ENCODE results near the gene CDC42BPB. TPM values are rescaled to one million over a fixed set of nuclear protein-coding genes. Genes with fewer than 3 reads are reported as not detected.

The CDC42BPB gene
- total RNA-seq, 2 experiments from 2014 or later, result 6.4 to 7.4 TPM

DNA sequence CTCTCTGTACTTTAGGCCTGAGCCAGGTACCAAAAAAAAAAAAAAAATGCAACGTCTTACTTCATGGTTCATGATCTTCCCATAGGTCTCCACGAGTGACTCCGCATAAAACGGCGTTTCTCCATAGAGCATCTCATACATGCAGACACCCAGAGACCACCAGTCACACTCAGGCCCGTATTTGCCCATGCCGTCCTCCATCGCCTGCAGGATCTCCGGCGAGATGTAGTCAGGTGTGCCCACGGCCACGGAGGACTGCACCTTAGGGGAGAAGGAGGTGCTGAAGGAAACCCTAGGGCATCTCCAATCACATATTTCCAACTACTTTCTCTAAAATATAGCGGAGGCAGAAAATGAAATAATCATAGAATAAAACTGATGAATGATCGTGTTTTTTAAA, 73.9 kb downstream of the CDC42BPB start:
- Mint-ChIP-seq H3K4me1 (ENCODE audit: low read depth) (no peaks in the 10 kb centered on the region), H3K36me3 (peaks cover 12% of the 10 kb centered on the region), H3K27ac (no peak overlapping the region), H3K27me3 (no peaks in the 10 kb centered on the region), H3K9me3 (peaks cover 20% of the 10 kb centered on the region), H3K4me3 (no peak overlapping the region)
- CTCF ChIA-PET, result no interaction called here
- intact Hi-C loops (cut with micrococcal nuclease), result no loop called here
- DNase-seq, result no peak
- POLR2A ChIA-PET, result interaction anchor here (0.6 kb wide), 1 partner anchor 125 kb away, joined by 3 read pairs; no protein-coding TSS in a partner anchor

- Mint-ChIP-seq H3K27me3 (no peaks in the 10 kb centered on the region), H3K27ac (no peak overlapping the region), H3K4me3 (no peak overlapping the region), H3K36me3 (peaks cover 6% of the 10 kb centered on the region), H3K4me1 (ENCODE audit: low read depth) (no peaks in the 10 kb centered on the region), H3K9me3 (peaks cover 14% of the 10 kb centered on the region)
- ChIA-PET CTCF (no interaction called here), POLR2A (no interaction called here)
- DNase-seq, result no peak
- intact Hi-C loops (cut with micrococcal nuclease), result no loop called here
These were observed 74.4 kb downstream of the CDC42BPB start for GRCh38 chr14:102982852-102983470.

GRCh38 chr14:102980409-102980810, 76.9 kb downstream of the CDC42BPB start:
- Mint-ChIP-seq H3K4me3 (no peak overlapping the region), H3K4me1 (ENCODE audit: low read depth) (no peaks in the 10 kb centered on the region), H3K27ac (no peak overlapping the region), H3K36me3 (no peaks in the 10 kb centered on the region), H3K9me3 (no peaks in the 10 kb centered on the region), H3K27me3 (no peaks in the 10 kb centered on the region)
- CTCF ChIA-PET, result interaction anchor here (0.6 kb wide), 1 partner anchor 16 kb away, joined by 3 read pairs; no protein-coding TSS in a partner anchor
- no peak for DNase-seq
- POLR2A ChIA-PET, result no interaction called here
- intact Hi-C loops (cut with micrococcal nuclease), result no loop called here

DNA sequence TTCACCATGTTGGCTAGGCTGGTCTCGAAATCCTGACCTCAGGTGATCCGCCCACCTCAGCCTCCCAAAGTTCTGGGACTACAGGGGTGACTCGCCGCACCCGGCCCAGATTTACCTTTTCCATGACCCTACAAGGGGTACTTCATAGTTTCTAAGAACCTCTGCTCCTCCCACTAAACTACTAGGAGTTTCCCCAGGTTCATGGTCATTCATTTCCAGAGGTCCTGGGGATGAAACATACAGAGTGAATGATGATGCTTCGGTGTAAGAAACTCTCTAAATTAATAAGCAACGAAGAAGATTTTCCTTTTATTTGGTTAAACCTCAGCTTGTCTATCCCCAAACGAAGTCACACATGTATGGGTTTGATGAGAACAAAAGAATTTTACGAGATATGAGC, 77.9 kb downstream of the CDC42BPB start:
- CTCF ChIA-PET, result interaction anchor here (0.8 kb wide), 1 partner anchor 285 kb away, joined by 3 read pairs; no protein-coding TSS in a partner anchor

DNA sequence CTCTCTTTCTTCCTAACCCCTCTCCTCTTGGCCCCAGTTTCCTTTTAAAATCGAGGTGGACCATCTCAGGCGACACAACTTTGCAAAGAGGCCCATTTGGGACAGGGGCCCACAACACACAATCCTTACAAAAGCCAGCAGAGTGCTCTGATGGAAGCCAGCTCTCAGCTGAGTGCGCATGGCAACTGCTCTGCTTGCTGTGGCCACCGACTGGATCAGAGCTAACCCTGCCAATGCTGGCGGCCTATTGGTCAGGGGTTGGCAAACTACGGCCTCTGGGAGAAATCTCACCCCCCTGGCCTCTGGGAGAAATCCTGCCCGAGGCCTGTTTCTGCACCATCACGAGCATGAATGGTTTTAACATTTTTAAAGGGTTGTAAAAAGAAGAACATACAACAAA, 79.9 kb downstream of the CDC42BPB start:
- H3K27ac Mint-ChIP-seq, result no peak overlapping the region
- no peaks in the 10 kb centered on the region for H3K9me3 Mint-ChIP-seq
- POLR2A ChIA-PET, result no interaction called here
- CTCF ChIA-PET, result interaction anchor here (1.1 kb wide), 1 partner anchor 128 kb away, joined by 3 read pairs; no protein-coding TSS in a partner anchor
- no peaks in the 10 kb centered on the region for H3K27me3 Mint-ChIP-seq
- no peaks in the 10 kb centered on the region for H3K4me1 Mint-ChIP-seq (ENCODE audit: low read depth)
- intact Hi-C loops (cut with micrococcal nuclease), result no loop called here
- DNase-seq, result no peak
- no peak overlapping the region for H3K4me3 Mint-ChIP-seq
- H3K36me3 Mint-ChIP-seq, result no peaks in the 10 kb centered on the region

More for the DNA sequence above, 77.9 kb downstream of the CDC42BPB start:
- DNase-seq, result peak; percentile 44
- Mint-ChIP-seq H3K27ac (no peak overlapping the region), H3K27me3 (no peaks in the 10 kb centered on the region), H3K4me1 (ENCODE audit: low read depth) (no peaks in the 10 kb centered on the region), H3K9me3 (no peaks in the 10 kb centered on the region), H3K36me3 (no peaks in the 10 kb centered on the region), H3K4me3 (no peak overlapping the region)
- intact Hi-C loops (cut with micrococcal nuclease), result no loop called here
- POLR2A ChIA-PET, result no interaction called here

DNA sequence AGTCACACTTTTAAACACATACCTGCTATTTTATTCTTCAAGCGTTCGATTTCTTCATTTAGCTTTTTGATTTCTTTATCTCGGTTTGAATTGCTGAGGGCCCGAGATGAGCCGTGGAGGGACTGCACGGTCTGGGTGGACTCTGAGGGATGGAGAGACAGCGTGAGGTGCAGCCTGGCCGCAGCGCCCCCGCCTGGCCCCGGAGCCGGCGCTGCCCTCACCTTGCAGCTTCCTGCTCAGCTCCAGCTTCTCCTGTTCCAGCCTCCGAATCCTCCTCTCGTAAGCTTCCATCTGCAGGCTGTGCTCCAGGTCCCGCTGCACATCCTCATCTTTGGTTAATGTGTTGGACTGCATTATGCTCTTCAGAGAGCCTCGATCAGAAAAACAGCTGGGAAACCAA, 81.7 kb downstream of the CDC42BPB start:
- Mint-ChIP-seq H3K27ac (no peak overlapping the region), H3K27me3 (no peaks in the 10 kb centered on the region), H3K36me3 (no peaks in the 10 kb centered on the region), H3K4me1 (ENCODE audit: low read depth) (no peaks in the 10 kb centered on the region), H3K4me3 (no peak overlapping the region), H3K9me3 (no peaks in the 10 kb centered on the region)
- no peak for DNase-seq
- intact Hi-C loops (cut with micrococcal nuclease), result no loop called here
- POLR2A ChIA-PET, result no interaction called here
- CTCF ChIA-PET, result interaction anchor here (0.6 to 1.5 kb wide), 2 partner anchors 79 to 281 kb away, joined by 3 read pairs; no protein-coding TSS in a partner anchor

DNA sequence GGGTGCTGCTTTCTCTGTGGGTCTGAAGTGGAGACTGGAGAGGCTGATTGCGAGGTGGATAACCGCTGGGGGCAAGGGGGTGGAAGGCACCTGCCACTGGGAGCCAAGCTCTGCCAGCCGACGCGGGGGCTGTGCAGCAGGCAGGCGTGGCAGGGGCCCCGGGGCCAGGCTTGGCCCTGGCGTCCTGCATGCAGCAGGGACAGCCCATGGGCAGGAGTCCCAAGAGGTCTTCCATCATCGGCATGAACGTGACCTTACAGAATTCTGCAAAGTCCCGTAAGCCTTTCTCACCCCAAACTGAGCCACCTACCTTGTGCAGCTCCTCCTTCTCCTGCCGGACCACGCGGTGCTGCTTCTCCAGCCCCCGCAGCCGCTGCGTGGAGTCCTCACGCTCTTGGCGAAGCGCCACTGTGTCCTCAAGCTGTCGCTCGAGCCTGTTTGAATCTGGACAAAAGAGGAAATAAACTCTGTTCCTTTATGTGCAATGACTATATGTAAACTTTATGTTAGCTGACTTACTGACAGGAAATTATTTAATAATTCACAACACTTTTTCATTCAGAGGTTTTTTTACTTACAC, 83.6 kb downstream of the CDC42BPB start:
- H3K9me3 Mint-ChIP-seq, result no peaks in the 10 kb centered on the region
- intact Hi-C loops (cut with micrococcal nuclease), result no loop called here
- no peak for DNase-seq
- no peaks in the 10 kb centered on the region for H3K36me3 Mint-ChIP-seq
- POLR2A ChIA-PET, result no interaction called here
- no peak overlapping the region for H3K4me3 Mint-ChIP-seq
- H3K27ac Mint-ChIP-seq, result no peak overlapping the region
- H3K27me3 Mint-ChIP-seq, result no peaks in the 10 kb centered on the region
- H3K4me1 Mint-ChIP-seq (ENCODE audit: low read depth), result no peaks in the 10 kb centered on the region
- CTCF ChIA-PET, result no interaction called here

DNA sequence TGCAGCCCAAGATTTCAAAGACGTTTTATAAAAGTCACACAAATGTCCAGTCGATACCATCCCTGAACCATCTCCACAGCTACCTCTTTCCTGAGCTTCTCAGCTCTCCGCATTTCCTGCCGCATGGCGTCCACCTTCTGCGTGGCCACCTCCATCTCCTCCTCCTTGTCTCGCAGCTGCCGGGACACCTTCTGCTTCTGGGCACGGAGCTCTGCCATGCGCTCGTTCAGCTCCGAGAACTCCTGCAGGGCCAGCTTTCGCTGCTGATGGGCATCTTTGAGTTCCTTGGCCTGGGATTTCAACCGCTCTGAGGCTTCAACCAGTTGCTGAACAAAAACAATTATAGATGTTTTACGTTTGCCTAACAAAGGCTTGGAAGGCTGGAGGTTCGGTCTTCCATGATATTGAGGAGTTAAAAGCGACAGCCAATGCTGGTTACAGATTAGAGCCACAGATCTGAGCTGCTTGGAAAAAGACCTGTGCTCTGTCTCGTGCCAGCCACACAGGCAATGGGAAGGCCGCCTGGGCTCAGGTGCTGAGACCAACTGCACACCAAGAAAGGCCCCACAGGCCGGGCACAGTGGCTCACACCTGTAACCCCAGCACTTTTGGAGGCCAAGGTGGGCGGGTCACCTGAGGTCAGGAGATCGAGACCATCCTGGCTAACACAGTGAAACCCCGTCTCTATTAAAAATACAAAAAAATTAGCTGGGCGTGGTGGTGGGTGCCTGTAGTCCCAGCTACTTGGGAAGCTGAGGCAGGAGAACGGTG, 85.3 kb downstream of the CDC42BPB start:
- Mint-ChIP-seq H3K4me1 (ENCODE audit: low read depth) (no peaks in the 10 kb centered on the region), H3K27me3 (no peaks in the 10 kb centered on the region), H3K9me3 (no peaks in the 10 kb centered on the region), H3K36me3 (no peaks in the 10 kb centered on the region), H3K4me3 (no peak overlapping the region), H3K27ac (no peak overlapping the region)
- ChIA-PET POLR2A (no interaction called here), CTCF (interaction anchor here (0.6 kb wide), 1 partner anchor 11 kb away, joined by 3 read pairs; no protein-coding TSS in a partner anchor)
- intact Hi-C loops (cut with micrococcal nuclease), result no loop called here
- DNase-seq, result no peak

DNA sequence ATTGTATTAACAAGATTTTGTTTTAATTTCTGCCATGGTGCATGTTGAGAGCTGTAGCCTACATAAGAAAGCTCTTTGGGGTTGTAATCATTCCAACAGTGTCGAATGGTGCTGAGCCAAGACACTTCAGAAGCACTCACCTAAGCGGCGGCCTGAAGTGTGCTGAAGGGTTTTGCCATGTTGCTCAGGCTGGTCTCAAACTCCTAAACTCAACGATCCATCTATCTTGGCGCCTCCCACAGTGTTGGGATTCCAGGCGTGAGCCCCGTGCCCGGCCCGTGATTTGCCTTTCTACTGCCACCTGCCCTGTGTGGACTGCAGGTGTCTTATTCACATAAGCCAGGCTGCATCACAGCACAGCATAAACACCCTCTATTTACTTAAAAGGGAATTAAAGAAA, 86.0 kb downstream of the CDC42BPB start:
- no peaks in the 10 kb centered on the region for H3K27me3 Mint-ChIP-seq
- CTCF ChIA-PET, result no interaction called here
- POLR2A ChIA-PET, result no interaction called here
- intact Hi-C loops (cut with micrococcal nuclease), result no loop called here
- H3K4me3 Mint-ChIP-seq, result no peak overlapping the region
- H3K4me1 Mint-ChIP-seq (ENCODE audit: low read depth), result no peaks in the 10 kb centered on the region
- H3K27ac Mint-ChIP-seq, result no peak overlapping the region
- DNase-seq, result no peak
- H3K36me3 Mint-ChIP-seq, result no peaks in the 10 kb centered on the region
- no peaks in the 10 kb centered on the region for H3K9me3 Mint-ChIP-seq

- POLR2A ChIA-PET, result no interaction called here
- CTCF ChIA-PET, result interaction anchor here (0.6 kb wide), 1 partner anchor 376 kb away, joined by 4 read pairs; no protein-coding TSS in a partner anchor
- no peaks in the 10 kb centered on the region for H3K36me3 Mint-ChIP-seq
- H3K9me3 Mint-ChIP-seq, result no peaks in the 10 kb centered on the region
- DNase-seq, result no peak
- H3K4me1 Mint-ChIP-seq (ENCODE audit: low read depth), result no peaks in the 10 kb centered on the region
- no peaks in the 10 kb centered on the region for H3K27me3 Mint-ChIP-seq
- no peak overlapping the region for H3K27ac Mint-ChIP-seq
- H3K4me3 Mint-ChIP-seq, result no peak overlapping the region
- intact Hi-C loops (cut with micrococcal nuclease), result no loop called here
These were observed 86.9 kb downstream of the CDC42BPB start for GRCh38 chr14:102970496-102970895.

DNA sequence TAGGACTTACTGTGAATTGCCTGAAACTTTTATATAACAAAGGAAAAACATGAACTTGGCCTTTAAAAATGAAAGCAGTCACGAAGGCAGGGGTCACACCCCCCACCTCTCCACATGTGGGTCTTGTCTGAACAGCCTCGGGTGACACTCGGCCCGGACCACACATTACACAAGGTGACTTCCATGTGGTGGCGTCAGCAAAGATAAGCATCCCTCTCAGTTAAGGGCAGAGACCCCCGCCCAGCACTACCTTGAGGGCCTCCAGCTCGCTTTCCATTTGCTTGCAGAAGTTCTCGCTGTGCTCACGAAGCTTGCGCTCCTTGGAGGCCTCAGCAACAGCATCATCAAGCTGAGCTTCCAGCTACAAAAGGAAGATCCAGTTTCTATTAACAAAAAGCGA, 87.4 kb downstream of the CDC42BPB start:
- H3K27ac Mint-ChIP-seq, result no peak overlapping the region
- intact Hi-C loops (cut with micrococcal nuclease), result no loop called here

DNA sequence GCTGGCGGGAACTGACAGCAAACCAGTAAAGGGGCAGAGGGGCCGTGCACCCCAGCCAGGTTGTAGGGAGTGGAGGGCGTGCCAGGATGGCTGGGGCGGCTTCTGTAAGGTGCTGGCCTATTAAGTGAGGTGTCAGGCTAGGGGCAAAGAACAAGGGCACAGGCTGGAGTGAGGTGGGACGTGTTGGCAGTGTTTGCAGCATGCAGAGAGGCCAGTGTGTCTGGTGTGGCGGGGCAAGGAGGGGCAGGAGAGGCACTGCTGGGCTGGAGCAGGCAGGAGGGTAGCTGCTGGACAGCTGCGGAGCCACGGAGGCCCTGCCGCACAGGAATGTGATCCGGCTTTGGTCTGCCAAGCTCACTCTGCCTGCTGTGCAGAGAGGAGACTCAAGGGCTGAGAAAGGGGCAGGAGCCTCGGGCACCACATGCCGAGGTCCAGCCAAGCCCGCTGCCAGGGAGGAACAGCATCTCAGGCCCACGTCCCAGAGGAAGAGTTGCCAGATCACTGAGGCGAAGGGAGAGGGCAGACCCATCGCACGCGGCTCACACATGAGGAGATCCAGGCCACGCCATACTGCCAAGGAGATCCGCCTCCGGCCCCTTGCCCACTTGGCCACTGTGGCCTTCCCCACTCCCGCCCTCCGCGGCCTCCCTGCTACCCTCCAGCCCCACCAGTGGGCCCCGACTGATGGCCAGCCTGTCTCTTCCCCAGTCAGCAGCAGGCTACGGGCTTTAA, 88.1 kb downstream of the CDC42BPB start:
- no peak overlapping the region for H3K4me3 Mint-ChIP-seq
- ChIA-PET CTCF (no interaction called here), POLR2A (no interaction called here)
- intact Hi-C loops (cut with micrococcal nuclease), result no loop called here
- no peaks in the 10 kb centered on the region for H3K4me1 Mint-ChIP-seq (ENCODE audit: low read depth)
- H3K9me3 Mint-ChIP-seq, result no peaks in the 10 kb centered on the region
- no peaks in the 10 kb centered on the region for H3K27me3 Mint-ChIP-seq
- H3K27ac Mint-ChIP-seq, result no peak overlapping the region
- DNase-seq, result no peak
- no peaks in the 10 kb centered on the region for H3K36me3 Mint-ChIP-seq

More for the DNA sequence above, 87.4 kb downstream of the CDC42BPB start:
- Mint-ChIP-seq H3K9me3 (no peaks in the 10 kb centered on the region), H3K36me3 (no peaks in the 10 kb centered on the region), H3K4me3 (no peak overlapping the region), H3K27me3 (no peaks in the 10 kb centered on the region), H3K4me1 (ENCODE audit: low read depth) (no peaks in the 10 kb centered on the region)
- POLR2A ChIA-PET, result no interaction called here
- CTCF ChIA-PET, result no interaction called here
- no peak for DNase-seq

Measured in activated CD4-positive, alpha-beta memory T cell treated with anti-CD3 and anti-CD28 coated beads for 36 hours (primary cell).